ENCODE data around the gene AARS2.

AARS2 gene

GRCh38 chr6:44292661-44293365 is 20.3 kb downstream of the AARS2 start:
- no peak for DNase-seq
- Histone ChIP-seq H3K27ac (ENCODE audit: insufficient read depth, low read length, poor library complexity, severe bottlenecking) (no peak overlapping the region), H3K9me3 (ENCODE audit: control insufficient read depth, low read length) (no peaks in the 10 kb centered on the region), H3K36me3 (ENCODE audit: control insufficient read depth, insufficient read depth, low read length) (no peaks in the 10 kb centered on the region), H3K4me3 (ENCODE audit: insufficient read depth, low read depth, low read length, poor library complexity, severe bottlenecking) (no peak overlapping the region), H3K4me1 (ENCODE audit: control insufficient read depth, insufficient read depth, low read length, poor library complexity, severe bottlenecking) (peaks cover 10% of the 10 kb centered on the region), H3K27me3 (replicated peaks; ENCODE audit: control insufficient read depth, insufficient read depth, low read length, poor library complexity, severe bottlenecking) (peaks cover 25% of the 10 kb centered on the region)

- DNase-seq, result no peak
- Histone ChIP-seq H3K9me3 (ENCODE audit: control insufficient read depth, low read length) (no peaks in the 10 kb centered on the region), H3K36me3 (ENCODE audit: control insufficient read depth, insufficient read depth, low read length) (no peaks in the 10 kb centered on the region), H3K4me1 (ENCODE audit: control insufficient read depth, insufficient read depth, low read length, poor library complexity, severe bottlenecking) (peaks cover under 1% of the 10 kb centered on the region), H3K4me3 (ENCODE audit: insufficient read depth, low read depth, low read length, poor library complexity, severe bottlenecking) (no peak overlapping the region), H3K27ac (ENCODE audit: insufficient read depth, low read length, poor library complexity, severe bottlenecking) (no peak overlapping the region), H3K27me3 (replicated peaks; ENCODE audit: control insufficient read depth, insufficient read depth, low read length, poor library complexity, severe bottlenecking) (peaks cover 19% of the 10 kb centered on the region)
Measured at GRCh38 chr6:44291841-44292240, 21.3 kb downstream of the AARS2 start.

GRCh38 chr6:44289726-44290260 is 23.4 kb downstream of the AARS2 start:
- Histone ChIP-seq H3K9me3 (ENCODE audit: control insufficient read depth, low read length) (no peaks in the 10 kb centered on the region), H3K27me3 (replicated peaks; ENCODE audit: control insufficient read depth, insufficient read depth, low read length, poor library complexity, severe bottlenecking) (peaks cover under 1% of the 10 kb centered on the region), H3K4me3 (ENCODE audit: insufficient read depth, low read depth, low read length, poor library complexity, severe bottlenecking) (no peak overlapping the region), H3K27ac (ENCODE audit: insufficient read depth, low read length, poor library complexity, severe bottlenecking) (no peak overlapping the region), H3K4me1 (ENCODE audit: control insufficient read depth, insufficient read depth, low read length, poor library complexity, severe bottlenecking) (no peaks in the 10 kb centered on the region), H3K36me3 (ENCODE audit: control insufficient read depth, insufficient read depth, low read length) (no peaks in the 10 kb centered on the region)
- no peak for DNase-seq

- no peak for DNase-seq
Measured at GRCh38 chr6:44286747-44287146, 26.4 kb downstream of the AARS2 start.

GRCh38 chr6:44286285-44286565 is 26.9 kb downstream of the AARS2 start:
- no peak overlapping the region for H3K27ac ChIP-seq (ENCODE audit: insufficient read depth, low read length, poor library complexity, severe bottlenecking)
- no peaks in the 10 kb centered on the region for H3K27me3 ChIP-seq (replicated peaks; ENCODE audit: control insufficient read depth, insufficient read depth, low read length, poor library complexity, severe bottlenecking)
- no peaks in the 10 kb centered on the region for H3K36me3 ChIP-seq (ENCODE audit: control insufficient read depth, insufficient read depth, low read length)
- H3K4me1 ChIP-seq (ENCODE audit: control insufficient read depth, insufficient read depth, low read length, poor library complexity, severe bottlenecking), result no peaks in the 10 kb centered on the region
- H3K4me3 ChIP-seq (ENCODE audit: insufficient read depth, low read depth, low read length, poor library complexity, severe bottlenecking), result no peak overlapping the region
- H3K9me3 ChIP-seq (ENCODE audit: control insufficient read depth, low read length), result no peaks in the 10 kb centered on the region
- no peak for DNase-seq

More at GRCh38 chr6:44286747-44287146, 26.4 kb downstream of the AARS2 start:
- no peak overlapping the region for H3K27ac ChIP-seq (ENCODE audit: insufficient read depth, low read length, poor library complexity, severe bottlenecking)
- no peaks in the 10 kb centered on the region for H3K27me3 ChIP-seq (replicated peaks; ENCODE audit: control insufficient read depth, insufficient read depth, low read length, poor library complexity, severe bottlenecking)
- H3K4me3 ChIP-seq (ENCODE audit: insufficient read depth, low read depth, low read length, poor library complexity, severe bottlenecking), result no peak overlapping the region
- H3K9me3 ChIP-seq (ENCODE audit: control insufficient read depth, low read length), result no peaks in the 10 kb centered on the region
- no peaks in the 10 kb centered on the region for H3K4me1 ChIP-seq (ENCODE audit: control insufficient read depth, insufficient read depth, low read length, poor library complexity, severe bottlenecking)
- no peaks in the 10 kb centered on the region for H3K36me3 ChIP-seq (ENCODE audit: control insufficient read depth, insufficient read depth, low read length)

- Histone ChIP-seq H3K36me3 (ENCODE audit: control insufficient read depth, insufficient read depth, low read length) (no peaks in the 10 kb centered on the region), H3K27me3 (replicated peaks; ENCODE audit: control insufficient read depth, insufficient read depth, low read length, poor library complexity, severe bottlenecking) (no peaks in the 10 kb centered on the region), H3K27ac (ENCODE audit: insufficient read depth, low read length, poor library complexity, severe bottlenecking) (no peak overlapping the region), H3K4me3 (ENCODE audit: insufficient read depth, low read depth, low read length, poor library complexity, severe bottlenecking) (no peak overlapping the region), H3K4me1 (ENCODE audit: control insufficient read depth, insufficient read depth, low read length, poor library complexity, severe bottlenecking) (no peaks in the 10 kb centered on the region), H3K9me3 (ENCODE audit: control insufficient read depth, low read length) (no peaks in the 10 kb centered on the region)
- DNase-seq, result no peak
Measured at GRCh38 chr6:44285552-44286284, 27.4 kb downstream of the AARS2 start.

- Histone ChIP-seq H3K4me3 (ENCODE audit: insufficient read depth, low read depth, low read length, poor library complexity, severe bottlenecking) (no peak overlapping the region), H3K27me3 (replicated peaks; ENCODE audit: control insufficient read depth, insufficient read depth, low read length, poor library complexity, severe bottlenecking) (no peaks in the 10 kb centered on the region), H3K9me3 (ENCODE audit: control insufficient read depth, low read length) (no peaks in the 10 kb centered on the region), H3K4me1 (ENCODE audit: control insufficient read depth, insufficient read depth, low read length, poor library complexity, severe bottlenecking) (no peaks in the 10 kb centered on the region), H3K36me3 (ENCODE audit: control insufficient read depth, insufficient read depth, low read length) (no peaks in the 10 kb centered on the region), H3K27ac (ENCODE audit: insufficient read depth, low read length, poor library complexity, severe bottlenecking) (no peak overlapping the region)
- no peak for DNase-seq
Measured at GRCh38 chr6:44284867-44285266, 28.3 kb downstream of the AARS2 start.

GRCh38 chr6:44284121-44284520 is 29.0 kb downstream of the AARS2 start:
- DNase-seq, result no peak

GRCh38 chr6:44278774-44279697 is 34.1 kb downstream of the AARS2 start:
- no peaks in the 10 kb centered on the region for H3K9me3 ChIP-seq (ENCODE audit: control insufficient read depth, low read length)
- H3K4me1 ChIP-seq (ENCODE audit: control insufficient read depth, insufficient read depth, low read length, poor library complexity, severe bottlenecking), result peaks cover 5% of the 10 kb centered on the region
- no peak overlapping the region for H3K27ac ChIP-seq (ENCODE audit: insufficient read depth, low read length, poor library complexity, severe bottlenecking)
- no peak overlapping the region for H3K4me3 ChIP-seq (ENCODE audit: insufficient read depth, low read depth, low read length, poor library complexity, severe bottlenecking)
- no peaks in the 10 kb centered on the region for H3K36me3 ChIP-seq (ENCODE audit: control insufficient read depth, insufficient read depth, low read length)
- peaks cover 20% of the 10 kb centered on the region for H3K27me3 ChIP-seq (replicated peaks; ENCODE audit: control insufficient read depth, insufficient read depth, low read length, poor library complexity, severe bottlenecking)
- no peak for DNase-seq

More at GRCh38 chr6:44284121-44284520, 29.0 kb downstream of the AARS2 start:
- Histone ChIP-seq H3K4me1 (ENCODE audit: control insufficient read depth, insufficient read depth, low read length, poor library complexity, severe bottlenecking) (no peaks in the 10 kb centered on the region), H3K4me3 (ENCODE audit: insufficient read depth, low read depth, low read length, poor library complexity, severe bottlenecking) (no peak overlapping the region), H3K9me3 (ENCODE audit: control insufficient read depth, low read length) (no peaks in the 10 kb centered on the region), H3K27ac (ENCODE audit: insufficient read depth, low read length, poor library complexity, severe bottlenecking) (no peak overlapping the region), H3K27me3 (replicated peaks; ENCODE audit: control insufficient read depth, insufficient read depth, low read length, poor library complexity, severe bottlenecking) (no peaks in the 10 kb centered on the region), H3K36me3 (ENCODE audit: control insufficient read depth, insufficient read depth, low read length) (no peaks in the 10 kb centered on the region)

Measured in effector memory CD4-positive, alpha-beta T cell (primary cell).